Measurements from ENCODE around the gene UCK1.

Gene UCK1

GRCh38 chr9:131521822-131522221 lies 9.2 kb downstream of the UCK1 start:
- Mint-ChIP-seq H3K27me3 (ENCODE audit: low read depth, poor library complexity) (no peaks in the 10 kb centered on the region), H3K9me3 (no peaks in the 10 kb centered on the region), H3K4me3 (no peak overlapping the region), H3K36me3 (ENCODE audit: low read depth) (peaks cover 43% of the 10 kb centered on the region), H3K4me1 (no peaks in the 10 kb centered on the region), H3K27ac (no peak overlapping the region)
- no peak for TF ChIP-seq CTCF (IDR thresholded peaks at IDR 0.05)
- DNase-seq: no peak

GRCh38 chr9:131521203-131521602 lies 9.9 kb downstream of the UCK1 start:
- peaks cover 37% of the 10 kb centered on the region for H3K36me3 Mint-ChIP-seq (ENCODE audit: low read depth)

GRCh38 chr9:131520503-131520902 lies 10.6 kb downstream of the UCK1 start:
- H3K36me3 Mint-ChIP-seq (ENCODE audit: low read depth): peaks cover 36% of the 10 kb centered on the region
- DNase-seq: no peak
- H3K4me1 Mint-ChIP-seq: no peaks in the 10 kb centered on the region
- no peak for TF ChIP-seq CTCF (IDR thresholded peaks at IDR 0.05)
- no peak overlapping the region for H3K27ac Mint-ChIP-seq
- H3K4me3 Mint-ChIP-seq: no peak overlapping the region
- no peaks in the 10 kb centered on the region for H3K9me3 Mint-ChIP-seq
- H3K27me3 Mint-ChIP-seq (ENCODE audit: low read depth, poor library complexity): no peaks in the 10 kb centered on the region

More at GRCh38 chr9:131521203-131521602, 9.9 kb downstream of the UCK1 start:
- Mint-ChIP-seq H3K27me3 (ENCODE audit: low read depth, poor library complexity) (no peaks in the 10 kb centered on the region), H3K4me3 (no peak overlapping the region), H3K4me1 (no peaks in the 10 kb centered on the region), H3K9me3 (no peaks in the 10 kb centered on the region), H3K27ac (peak overlapping the region; percentile 83)
- TF ChIP-seq CTCF (IDR thresholded peaks at IDR 0.05): no peak
- DNase-seq: no peak

- no peak overlapping the region for H3K27ac Mint-ChIP-seq
- peaks cover 3% of the 10 kb centered on the region for H3K27me3 Mint-ChIP-seq (ENCODE audit: low read depth, poor library complexity)
- H3K9me3 Mint-ChIP-seq: no peaks in the 10 kb centered on the region
- no peak for DNase-seq
- H3K36me3 Mint-ChIP-seq (ENCODE audit: low read depth): peaks cover 31% of the 10 kb centered on the region
- H3K4me1 Mint-ChIP-seq: no peaks in the 10 kb centered on the region
- H3K4me3 Mint-ChIP-seq: no peak overlapping the region
- TF ChIP-seq CTCF (IDR thresholded peaks at IDR 0.05): no peak
Measured at GRCh38 chr9:131518553-131518952, 12.5 kb downstream of the UCK1 start.

- DNase-seq: no peak
- no peak overlapping the region for H3K4me3 Mint-ChIP-seq
- TF ChIP-seq CTCF (IDR thresholded peaks at IDR 0.05): no peak
- H3K36me3 Mint-ChIP-seq (ENCODE audit: low read depth): peaks cover 38% of the 10 kb centered on the region
- no peaks in the 10 kb centered on the region for H3K4me1 Mint-ChIP-seq
- no peak overlapping the region for H3K27ac Mint-ChIP-seq
- peaks cover 5% of the 10 kb centered on the region for H3K27me3 Mint-ChIP-seq (ENCODE audit: low read depth, poor library complexity)
- H3K9me3 Mint-ChIP-seq: no peaks in the 10 kb centered on the region
Measured at GRCh38 chr9:131517761-131518190, 13.3 kb downstream of the UCK1 start.

GRCh38 chr9:131516930-131517329 lies 14.1 kb downstream of the UCK1 start:
- H3K9me3 Mint-ChIP-seq: no peaks in the 10 kb centered on the region
- H3K4me3 Mint-ChIP-seq: no peak overlapping the region
- H3K27ac Mint-ChIP-seq: no peak overlapping the region
- H3K36me3 Mint-ChIP-seq (ENCODE audit: low read depth): peaks cover 47% of the 10 kb centered on the region
- TF ChIP-seq CTCF (IDR thresholded peaks at IDR 0.05): no peak
- DNase-seq: no peak
- H3K4me1 Mint-ChIP-seq: no peaks in the 10 kb centered on the region
- H3K27me3 Mint-ChIP-seq (ENCODE audit: low read depth, poor library complexity): peaks cover 5% of the 10 kb centered on the region

All from nephron progenitor cell (in vitro differentiated cells).